Fibroblast of villous mesenchyme (primary cell): ENCODE measurements around the gene PPFIA2. TPM values are rescaled to one million over a fixed set of nuclear protein-coding genes. Genes with fewer than 3 reads are reported as not detected.
A peak's percentile ranks its signal among the peaks of the same experiment; 100 is the strongest.

Source experiments
- DNase-seq: peaks from one replicate; pipeline ENCODE4 v3.0.0-alpha.2; 2010; ENCODE audit warnings: low read depth
- H3K4me3 ChIP-seq: 2 replicates; pipeline ENCODE4 v1.5.1; 2011; ENCODE audit warnings: low read depth, mild to moderate bottlenecking, low read length
- CTCF ChIP-seq: IDR thresholded peaks from 2 replicates; pipeline ENCODE4 v1.5.1; 2012; ENCODE audit warnings: low read depth, mild to moderate bottlenecking, low read length; ENCODE audit not compliant: insufficient read depth
- total RNA-seq: library from RNA; depleted of rRNA; stranded (reverse); fragments of >200 nt; gene quantifications from 2 replicates; pipeline ENCODE4 v1.2.3, GENCODE V29; 2012

PPFIA2 gene
- total RNA-seq = 3.9 and 4.7 TPM in 2 replicates

GRCh38 chr12:81759190-81760051 is at the start of gene PPFIA2:
TSS of gene PPFIA2 (minus strand) at chr12:81759350.
- TF ChIP-seq CTCF = no peak
- H3K4me3 ChIP-seq = peak within 1 kb of the TSS; percentile 47
- DNase-seq = peak; percentile 13

GRCh38 chr12:81800298-81801148 is 41.4 kb upstream of the PPFIA2 start:
- H3K4me3 ChIP-seq = no peak overlapping the region
- DNase-seq = peak; percentile 9
- no peak for TF ChIP-seq CTCF

- DNase-seq = no peak
- no peak overlapping the region for H3K4me3 ChIP-seq
- TF ChIP-seq CTCF = no peak
Observed at GRCh38 chr12:81798294-81798693, 39.1 kb upstream of the PPFIA2 start.

GRCh38 chr12:81797100-81797499 is 38.0 kb upstream of the PPFIA2 start:
- peak; percentile 44 for TF ChIP-seq CTCF
- H3K4me3 ChIP-seq = no peak overlapping the region
- peak; percentile 4 for DNase-seq

GRCh38 chr12:81792666-81793065 is 33.5 kb upstream of the PPFIA2 start:
- no peak for DNase-seq
- TF ChIP-seq CTCF = no peak
- no peak overlapping the region for H3K4me3 ChIP-seq

- TF ChIP-seq CTCF = no peak
- no peak overlapping the region for H3K4me3 ChIP-seq
- no peak for DNase-seq
Observed at GRCh38 chr12:81779216-81779615, 20.1 kb upstream of the PPFIA2 start.
